Calu3 (cell line): ENCODE data around the gene BTF3L4. TPM values are rescaled to one million over a fixed set of nuclear protein-coding genes. Genes with fewer than 3 reads are reported as not detected.
"Not testable (repeated sequence)": the region's sequence is repeated elsewhere in the genome, so short reads cannot be mapped to it uniquely, and the experiment has no call there.

Experiments
- BruUV-seq: library from RNA; stranded (reverse); fragments of 400-500 nt; replicated peaks from 2 replicates; lab custom pipeline; 2021; lab: Mats Ljungman, UMichigan
- CTCF ChIA-PET: fragments of 300-600 bp; sonication (Branson Sonifier 250); formaldehyde crosslinking; loops from one replicate; lab custom pipeline; 2022; ENCODE audit warnings: antibody characterized with exemption; lab: Charles Lee
- DNase-seq: peaks from one replicate; pipeline ENCODE4 v3.0.0; 2022
- H3K27ac Mint-ChIP-seq: one replicate; pipeline ENCODE4 v1.8.0; 2022; ENCODE audit warnings: mixed read lengths; ENCODE audit not compliant: unreplicated experiment
- H3K27me3 Mint-ChIP-seq: one replicate; pipeline ENCODE4 v1.8.0; 2022; ENCODE audit warnings: mixed read lengths; ENCODE audit not compliant: unreplicated experiment
- H3K36me3 Mint-ChIP-seq: one replicate; pipeline ENCODE4 v1.8.0; 2022; ENCODE audit warnings: mild to moderate bottlenecking, moderate library complexity, mixed read lengths; ENCODE audit not compliant: insufficient read depth, unreplicated experiment
- H3K4me1 Mint-ChIP-seq: one replicate; pipeline ENCODE4 v1.8.0; 2022; ENCODE audit warnings: mild to moderate bottlenecking, low read depth, mixed read lengths; ENCODE audit not compliant: unreplicated experiment
- H3K4me3 Mint-ChIP-seq: one replicate; pipeline ENCODE4 v1.8.0; 2022; ENCODE audit warnings: mild to moderate bottlenecking, low read depth, moderate library complexity, mixed read lengths; ENCODE audit not compliant: unreplicated experiment
- H3K9me3 Mint-ChIP-seq: one replicate; pipeline ENCODE4 v1.8.0; 2022; ENCODE audit warnings: low read depth, mixed read lengths; ENCODE audit not compliant: unreplicated experiment
- intact Hi-C: fragments of 100-400 bp; cut with micrococcal nuclease; formaldehyde crosslinking; loops from one replicate; pipeline ENCODE4 v1.10.0; 2022; ENCODE audit not compliant: unreplicated experiment
- total RNA-seq: library from RNA; stranded (reverse); gene quantifications from 2 replicates; pipeline ENCODE4 v1.2.3, GENCODE V29; 2022
- TF ChIP-seq, protein P1 (sequence below): fragments of 200-600 bp; IDR thresholded peaks from one replicate; pipeline ENCODE4 v1.8.0; 2022; ENCODE audit warnings: antibody characterized with exemption; ENCODE audit not compliant: unreplicated experiment

Gene BTF3L4
- total RNA-seq, 1 experiment from 2014 or later = 70.4 TPM

DNA sequence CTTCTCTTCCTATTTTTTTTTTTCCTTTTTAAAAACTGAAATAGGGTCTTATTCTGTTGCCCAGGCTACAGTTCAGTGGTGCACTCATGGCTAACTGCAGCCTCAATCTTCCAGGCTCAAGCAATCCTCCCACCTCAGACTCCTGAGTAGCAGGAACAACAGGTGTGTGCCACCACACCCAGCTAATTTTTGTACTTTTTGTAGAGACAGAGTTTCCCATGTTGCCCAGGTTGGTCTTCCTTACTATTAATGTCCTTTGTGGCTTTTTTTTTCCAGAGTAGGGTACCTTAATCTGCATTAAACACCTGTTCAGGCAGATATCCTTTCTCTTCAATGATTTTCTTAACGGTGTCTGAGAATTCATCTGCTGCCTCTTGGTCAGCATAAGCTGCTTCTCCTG lies 18.2 kb upstream of the BTF3L4 start:
- no peak overlapping the region for H3K4me3 Mint-ChIP-seq
- DNase-seq = no peak
- TF ChIP-seq, protein P1, sequence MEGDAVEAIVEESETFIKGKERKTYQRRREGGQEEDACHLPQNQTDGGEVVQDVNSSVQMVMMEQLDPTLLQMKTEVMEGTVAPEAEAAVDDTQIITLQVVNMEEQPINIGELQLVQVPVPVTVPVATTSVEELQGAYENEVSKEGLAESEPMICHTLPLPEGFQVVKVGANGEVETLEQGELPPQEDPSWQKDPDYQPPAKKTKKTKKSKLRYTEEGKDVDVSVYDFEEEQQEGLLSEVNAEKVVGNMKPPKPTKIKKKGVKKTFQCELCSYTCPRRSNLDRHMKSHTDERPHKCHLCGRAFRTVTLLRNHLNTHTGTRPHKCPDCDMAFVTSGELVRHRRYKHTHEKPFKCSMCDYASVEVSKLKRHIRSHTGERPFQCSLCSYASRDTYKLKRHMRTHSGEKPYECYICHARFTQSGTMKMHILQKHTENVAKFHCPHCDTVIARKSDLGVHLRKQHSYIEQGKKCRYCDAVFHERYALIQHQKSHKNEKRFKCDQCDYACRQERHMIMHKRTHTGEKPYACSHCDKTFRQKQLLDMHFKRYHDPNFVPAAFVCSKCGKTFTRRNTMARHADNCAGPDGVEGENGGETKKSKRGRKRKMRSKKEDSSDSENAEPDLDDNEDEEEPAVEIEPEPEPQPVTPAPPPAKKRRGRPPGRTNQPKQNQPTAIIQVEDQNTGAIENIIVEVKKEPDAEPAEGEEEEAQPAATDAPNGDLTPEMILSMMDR = no peak
- H3K27me3 Mint-ChIP-seq = no peaks in the 10 kb centered on the region
- H3K9me3 Mint-ChIP-seq = no peaks in the 10 kb centered on the region
- no peak overlapping the region for H3K27ac Mint-ChIP-seq
- BruUV-seq = no TSS peak
- H3K4me1 Mint-ChIP-seq = no peaks in the 10 kb centered on the region
- CTCF ChIA-PET = no interaction called here
- intact Hi-C loops = no loop called here
- H3K36me3 Mint-ChIP-seq = peaks cover 35% of the 10 kb centered on the region

DNA sequence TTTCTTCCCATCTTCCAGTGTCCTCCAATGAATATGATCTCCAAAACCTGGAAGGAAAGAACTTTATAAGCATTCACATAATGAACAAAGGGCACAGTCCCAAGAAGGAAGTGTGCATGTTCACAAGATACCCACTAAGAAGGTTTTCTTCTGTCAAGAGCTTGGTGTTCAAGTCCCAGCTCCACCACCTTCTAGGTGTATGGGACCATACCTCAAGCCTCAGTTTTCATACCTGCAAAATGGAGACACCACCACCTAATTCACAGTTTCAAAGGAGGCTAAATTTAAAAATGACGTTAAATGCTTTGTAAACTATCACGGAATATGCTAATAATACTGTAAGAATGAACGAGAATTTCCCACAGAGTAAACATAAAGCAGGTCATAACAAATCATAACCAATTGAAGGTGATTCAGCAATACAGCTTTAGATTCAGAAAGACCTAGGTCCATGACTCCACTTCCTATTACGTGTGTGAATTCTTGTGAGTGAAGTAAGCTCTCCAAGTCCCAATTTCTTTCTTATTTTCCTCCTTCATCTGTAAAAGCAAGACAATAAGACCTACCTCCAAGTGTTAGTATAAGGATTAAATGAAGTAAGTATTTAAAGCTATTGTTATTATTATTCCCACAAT lies 14.4 kb upstream of the BTF3L4 start:
- BruUV-seq = no TSS peak
- DNase-seq = no peak
- no peak overlapping the region for H3K27ac Mint-ChIP-seq
- CTCF ChIA-PET = interaction anchor here (0.5 kb wide), 1 partner anchor 70 kb away, joined by 5 read pairs; no protein-coding TSS in a partner anchor
- intact Hi-C loops = no loop called here
- TF ChIP-seq, protein P1 = no peak
- H3K36me3 Mint-ChIP-seq = peaks cover 28% of the 10 kb centered on the region
- H3K4me3 Mint-ChIP-seq = no peak overlapping the region
- H3K9me3 Mint-ChIP-seq = no peaks in the 10 kb centered on the region
- no peaks in the 10 kb centered on the region for H3K4me1 Mint-ChIP-seq
- no peaks in the 10 kb centered on the region for H3K27me3 Mint-ChIP-seq

DNA sequence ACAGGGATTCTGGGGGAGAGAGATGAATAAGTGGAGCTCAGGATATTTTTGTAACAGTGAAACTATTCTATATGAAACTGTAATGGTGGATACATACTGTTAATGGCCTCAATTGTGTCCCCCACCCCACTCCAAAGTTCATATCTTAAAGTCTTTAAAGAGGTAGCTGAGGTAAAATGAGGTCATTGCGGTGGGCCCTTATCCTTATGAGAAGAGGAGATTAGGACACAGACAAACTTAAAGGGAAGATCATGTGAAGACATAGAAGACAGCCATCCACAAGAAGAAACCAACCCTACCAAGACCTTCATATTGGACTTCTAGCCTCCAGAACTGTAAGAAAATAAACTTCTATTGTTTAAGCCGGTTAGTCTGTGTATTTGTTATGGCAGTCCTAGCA lies 10.9 kb upstream of the BTF3L4 start:
- TF ChIP-seq, protein P1 = no peak
- CTCF ChIA-PET = no interaction called here
- Mint-ChIP-seq H3K36me3 (peaks cover 23% of the 10 kb centered on the region), H3K4me1 (no peaks in the 10 kb centered on the region), H3K27me3 (no peaks in the 10 kb centered on the region), H3K4me3 (no peak overlapping the region), H3K27ac (no peak overlapping the region), H3K9me3 (no peaks in the 10 kb centered on the region)
- no peak for DNase-seq
- intact Hi-C loops = no loop called here
- no TSS peak for BruUV-seq

DNA sequence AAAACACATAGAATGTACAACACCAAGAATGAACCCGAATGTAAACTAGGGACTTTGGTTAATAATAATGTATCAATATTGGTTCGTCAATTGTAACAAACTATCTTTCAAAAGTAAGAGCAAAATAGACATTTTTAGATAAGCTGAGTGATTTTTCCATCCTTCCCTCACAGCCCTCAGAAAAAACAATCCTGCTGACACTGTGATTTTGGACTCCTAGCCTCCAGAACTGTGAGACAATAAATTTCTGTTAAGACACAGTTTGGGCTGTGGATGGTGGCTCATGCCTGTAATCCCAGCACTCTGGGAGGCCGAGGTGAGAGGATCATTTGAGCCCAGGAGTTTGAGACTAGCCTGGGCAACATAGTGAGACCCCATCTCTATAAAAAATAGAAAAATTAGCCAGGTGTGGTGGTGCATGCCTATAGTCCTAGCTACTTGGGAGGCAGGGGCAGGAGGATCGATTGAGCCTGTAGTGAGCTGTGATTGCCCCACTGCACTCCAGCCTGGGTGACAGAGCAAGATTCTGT lies 10.4 kb upstream of the BTF3L4 start:
- H3K27ac Mint-ChIP-seq, DNase-seq, CTCF ChIA-PET, H3K27me3 Mint-ChIP-seq, H3K4me3 Mint-ChIP-seq, intact Hi-C loops, H3K4me1 Mint-ChIP-seq, BruUV-seq, H3K9me3 Mint-ChIP-seq: not testable (repeated sequence)
- H3K36me3 Mint-ChIP-seq = peaks cover 22% of the 10 kb centered on the region

DNA sequence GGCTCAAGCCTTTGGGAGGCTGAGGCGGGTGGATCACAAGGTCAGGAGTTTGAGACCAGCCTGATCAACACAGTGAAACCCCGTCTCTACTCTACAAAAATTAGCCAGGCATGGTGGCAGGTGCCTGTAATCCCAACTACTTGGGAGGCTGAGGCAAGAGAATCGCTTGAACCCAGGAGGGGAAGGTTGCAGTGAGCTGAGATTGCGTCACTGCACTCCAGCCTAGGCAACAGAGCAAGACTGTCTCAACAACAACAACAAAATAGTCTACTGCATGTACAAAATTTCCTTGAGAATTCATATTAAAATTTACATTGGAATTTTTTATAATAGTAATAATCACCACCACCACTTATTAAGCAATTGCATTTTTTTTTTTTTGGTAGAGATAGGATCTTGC lies 6.8 kb upstream of the BTF3L4 start:
- intact Hi-C loops, H3K4me3 Mint-ChIP-seq, DNase-seq, H3K9me3 Mint-ChIP-seq, CTCF ChIA-PET, BruUV-seq, H3K27me3 Mint-ChIP-seq, H3K27ac Mint-ChIP-seq: not testable (repeated sequence)
- peaks cover 19% of the 10 kb centered on the region for H3K4me1 Mint-ChIP-seq
- peaks cover 40% of the 10 kb centered on the region for H3K36me3 Mint-ChIP-seq
